Calu3 (cell line): ENCODE measurements around the gene PLXNA3. TPM values are rescaled to one million over a fixed set of nuclear protein-coding genes. Genes with fewer than 3 reads are reported as not detected.

Source experiments
- BruUV-seq: library from RNA; stranded (reverse); fragments of 400-500 nt; replicated peaks from 2 replicates; lab custom pipeline; 2021; lab: Mats Ljungman, UMichigan
- CTCF ChIA-PET: fragments of 300-600 bp; sonication (Branson Sonifier 250); formaldehyde crosslinking; loops from one replicate; lab custom pipeline; 2022; ENCODE audit warnings: antibody characterized with exemption; lab: Charles Lee
- DNase-seq: peaks from one replicate; pipeline ENCODE4 v3.0.0; 2022
- H3K27ac Mint-ChIP-seq: one replicate; pipeline ENCODE4 v1.8.0; 2022; ENCODE audit warnings: mixed read lengths; ENCODE audit not compliant: unreplicated experiment
- H3K27me3 Mint-ChIP-seq: one replicate; pipeline ENCODE4 v1.8.0; 2022; ENCODE audit warnings: mixed read lengths; ENCODE audit not compliant: unreplicated experiment
- H3K36me3 Mint-ChIP-seq: one replicate; pipeline ENCODE4 v1.8.0; 2022; ENCODE audit warnings: mild to moderate bottlenecking, moderate library complexity, mixed read lengths; ENCODE audit not compliant: insufficient read depth, unreplicated experiment
- H3K4me1 Mint-ChIP-seq: one replicate; pipeline ENCODE4 v1.8.0; 2022; ENCODE audit warnings: mild to moderate bottlenecking, low read depth, mixed read lengths; ENCODE audit not compliant: unreplicated experiment
- H3K4me3 Mint-ChIP-seq: one replicate; pipeline ENCODE4 v1.8.0; 2022; ENCODE audit warnings: mild to moderate bottlenecking, low read depth, moderate library complexity, mixed read lengths; ENCODE audit not compliant: unreplicated experiment
- H3K9me3 Mint-ChIP-seq: one replicate; pipeline ENCODE4 v1.8.0; 2022; ENCODE audit warnings: low read depth, mixed read lengths; ENCODE audit not compliant: unreplicated experiment
- intact Hi-C: fragments of 100-400 bp; cut with micrococcal nuclease; formaldehyde crosslinking; loops from one replicate; pipeline ENCODE4 v1.10.0; 2022; ENCODE audit not compliant: unreplicated experiment
- total RNA-seq: library from RNA; stranded (reverse); gene quantifications from 2 replicates; pipeline ENCODE4 v1.2.3, GENCODE V29; 2022
- TF ChIP-seq, protein P1 (sequence below): fragments of 200-600 bp; IDR thresholded peaks from one replicate; pipeline ENCODE4 v1.8.0; 2022; ENCODE audit warnings: antibody characterized with exemption; ENCODE audit not compliant: unreplicated experiment

The PLXNA3 gene
- total RNA-seq, 1 experiment from 2014 or later: 82.6 TPM

DNA sequence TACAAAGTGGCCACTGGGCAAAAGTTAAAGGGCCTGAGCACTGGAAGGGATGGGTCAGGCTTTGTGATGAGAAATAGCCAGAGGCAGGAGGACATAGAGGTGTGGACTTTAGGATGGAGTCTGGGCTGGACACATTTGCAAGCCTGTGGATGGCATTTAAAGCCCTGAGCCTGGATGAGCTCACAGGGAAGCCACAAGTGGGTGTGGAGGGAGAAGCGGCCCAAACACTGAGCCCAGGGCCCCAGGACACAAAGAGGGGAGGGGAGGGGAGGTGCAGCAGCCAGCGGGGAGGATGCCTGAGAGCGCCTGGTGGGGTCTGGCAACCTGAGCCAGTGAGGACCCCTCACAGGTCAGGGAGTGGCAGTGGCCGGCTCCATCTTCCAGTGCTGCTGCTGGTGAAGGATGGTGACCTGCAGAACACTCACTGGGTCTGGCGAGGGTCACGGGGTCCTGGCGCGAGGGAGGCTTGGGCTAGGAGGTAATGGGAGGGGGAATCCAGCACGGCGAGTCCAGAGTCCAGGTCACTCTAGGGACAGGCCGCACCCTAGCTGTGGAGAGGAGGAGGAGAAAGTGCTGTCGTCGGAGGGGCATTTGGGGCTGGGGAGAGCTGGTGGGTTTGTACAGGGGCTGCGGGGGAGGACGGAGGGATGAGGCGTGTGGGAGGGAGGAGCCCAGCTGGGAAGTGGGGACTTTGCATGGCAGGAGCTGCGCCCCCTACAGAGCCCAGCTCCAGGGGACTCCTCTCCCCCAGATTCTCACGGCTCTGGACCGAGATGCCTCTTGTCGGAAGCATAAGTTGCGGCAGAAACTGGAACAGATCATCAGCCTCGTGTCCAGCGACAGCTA is 14.0 kb downstream of the PLXNA3 start:
- no peaks in the 10 kb centered on the region for H3K9me3 Mint-ChIP-seq
- no TSS peak for BruUV-seq
- H3K27me3 Mint-ChIP-seq: no peaks in the 10 kb centered on the region
- TF ChIP-seq, protein P1, sequence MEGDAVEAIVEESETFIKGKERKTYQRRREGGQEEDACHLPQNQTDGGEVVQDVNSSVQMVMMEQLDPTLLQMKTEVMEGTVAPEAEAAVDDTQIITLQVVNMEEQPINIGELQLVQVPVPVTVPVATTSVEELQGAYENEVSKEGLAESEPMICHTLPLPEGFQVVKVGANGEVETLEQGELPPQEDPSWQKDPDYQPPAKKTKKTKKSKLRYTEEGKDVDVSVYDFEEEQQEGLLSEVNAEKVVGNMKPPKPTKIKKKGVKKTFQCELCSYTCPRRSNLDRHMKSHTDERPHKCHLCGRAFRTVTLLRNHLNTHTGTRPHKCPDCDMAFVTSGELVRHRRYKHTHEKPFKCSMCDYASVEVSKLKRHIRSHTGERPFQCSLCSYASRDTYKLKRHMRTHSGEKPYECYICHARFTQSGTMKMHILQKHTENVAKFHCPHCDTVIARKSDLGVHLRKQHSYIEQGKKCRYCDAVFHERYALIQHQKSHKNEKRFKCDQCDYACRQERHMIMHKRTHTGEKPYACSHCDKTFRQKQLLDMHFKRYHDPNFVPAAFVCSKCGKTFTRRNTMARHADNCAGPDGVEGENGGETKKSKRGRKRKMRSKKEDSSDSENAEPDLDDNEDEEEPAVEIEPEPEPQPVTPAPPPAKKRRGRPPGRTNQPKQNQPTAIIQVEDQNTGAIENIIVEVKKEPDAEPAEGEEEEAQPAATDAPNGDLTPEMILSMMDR: no peak
- CTCF ChIA-PET: interaction anchor here (0.6 kb wide), 1 partner anchor 598 kb away, joined by 3 read pairs; no protein-coding TSS in a partner anchor
- H3K4me3 Mint-ChIP-seq: no peak overlapping the region
- DNase-seq: no peak
- no peaks in the 10 kb centered on the region for H3K4me1 Mint-ChIP-seq
- H3K36me3 Mint-ChIP-seq: peaks cover 38% of the 10 kb centered on the region
- intact Hi-C loops: no loop called here
- no peak overlapping the region for H3K27ac Mint-ChIP-seq

DNA sequence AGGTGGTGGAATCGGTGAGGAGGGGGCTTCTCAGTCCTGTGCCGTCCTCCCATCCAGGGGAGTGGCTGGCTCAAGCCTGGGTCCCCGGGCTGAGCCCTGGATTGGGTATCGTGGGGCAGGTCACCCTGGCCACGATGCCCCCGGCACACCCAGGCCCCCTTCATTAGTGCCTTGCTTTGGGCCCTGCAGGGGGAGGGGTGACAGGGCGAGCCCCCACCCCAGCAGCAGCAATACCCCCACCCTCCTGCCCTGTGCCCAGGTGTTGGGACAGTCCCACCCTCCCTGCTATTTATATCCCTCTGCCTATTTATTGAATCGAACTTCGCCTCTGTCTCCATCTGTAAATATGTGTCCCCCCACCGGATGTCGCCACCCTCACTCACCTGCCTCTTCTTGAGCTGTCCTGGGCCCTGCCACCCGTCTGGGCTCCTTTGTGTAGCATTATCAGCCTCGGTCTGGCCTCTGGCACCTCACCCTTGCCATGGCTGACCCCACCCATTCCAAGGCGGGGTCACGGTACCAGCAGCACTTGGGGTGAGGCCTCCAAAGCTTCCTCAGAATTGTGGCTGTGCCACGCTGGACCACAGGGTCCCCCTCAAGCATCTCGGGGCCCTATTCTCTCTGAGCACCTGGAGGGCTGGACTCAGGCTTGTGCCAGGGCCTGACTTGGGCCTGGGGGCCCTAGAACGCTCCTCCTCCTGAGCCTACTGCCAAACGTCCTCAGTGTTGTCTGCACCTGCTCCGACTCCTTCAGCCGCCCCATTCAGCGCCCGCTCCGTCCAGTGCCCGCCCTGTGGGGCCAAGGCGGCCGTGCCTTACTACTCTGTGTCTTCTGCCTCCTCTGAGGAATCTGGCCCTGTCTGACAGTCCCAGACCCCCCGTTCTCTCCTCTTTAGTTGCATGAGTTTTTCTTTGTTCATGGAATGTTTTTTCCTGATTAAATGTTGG is 14.9 kb downstream of the PLXNA3 start:
- no peak overlapping the region for H3K4me3 Mint-ChIP-seq
- BruUV-seq: no TSS peak
- no peaks in the 10 kb centered on the region for H3K27me3 Mint-ChIP-seq
- no peaks in the 10 kb centered on the region for H3K9me3 Mint-ChIP-seq
- H3K36me3 Mint-ChIP-seq: peaks cover 45% of the 10 kb centered on the region
- intact Hi-C loops: no loop called here
- H3K4me1 Mint-ChIP-seq: no peaks in the 10 kb centered on the region
- TF ChIP-seq, protein P1: no peak
- DNase-seq: no peak
- CTCF ChIA-PET: no interaction called here
- H3K27ac Mint-ChIP-seq: no peak overlapping the region

DNA sequence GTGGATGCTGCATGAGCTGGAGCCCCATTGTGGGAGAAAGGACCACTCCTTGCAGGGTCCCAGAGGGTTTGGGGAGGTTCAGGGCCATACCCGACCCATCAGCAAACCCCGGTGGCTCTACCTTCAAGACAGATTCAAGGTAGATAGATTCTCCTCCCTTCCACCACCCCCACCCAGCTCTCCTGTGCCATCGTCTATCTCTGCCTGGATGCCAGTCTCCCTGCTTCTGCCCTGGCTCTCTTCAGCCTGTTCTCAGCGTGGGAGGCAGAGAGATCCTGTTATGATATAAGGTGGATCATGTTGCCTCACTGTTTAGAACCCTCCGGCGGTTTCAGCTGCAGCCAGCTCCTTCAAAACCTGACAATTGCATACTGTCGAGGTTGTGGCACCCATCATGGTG is 15.6 kb downstream of the PLXNA3 start:
- peaks cover 49% of the 10 kb centered on the region for H3K36me3 Mint-ChIP-seq

DNA sequence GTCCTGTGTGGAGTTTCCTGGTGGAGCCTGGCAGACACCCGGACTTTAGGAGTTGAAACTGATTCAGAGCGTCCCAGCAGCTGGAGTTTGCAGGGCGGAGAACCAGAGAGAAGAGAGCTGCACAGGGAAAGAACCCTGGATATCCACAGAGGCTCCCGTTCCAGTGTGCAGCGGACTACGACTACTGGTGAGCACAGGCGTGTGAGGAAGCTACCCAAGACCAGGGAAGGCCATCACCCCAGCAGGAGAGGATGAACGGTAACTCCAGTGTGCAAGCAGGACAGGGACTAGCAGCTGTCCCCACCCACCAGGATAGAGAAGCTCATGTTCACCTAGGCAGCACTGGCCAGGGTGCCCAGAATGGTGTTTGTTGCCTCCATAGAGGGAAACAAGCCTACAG is 18.7 kb downstream of the PLXNA3 start:
- BruUV-seq: no TSS peak
- TF ChIP-seq, protein P1: no peak
- no peaks in the 10 kb centered on the region for H3K27me3 Mint-ChIP-seq
- H3K36me3 Mint-ChIP-seq: peaks cover 41% of the 10 kb centered on the region
- H3K27ac Mint-ChIP-seq: no peak overlapping the region
- intact Hi-C loops: no loop called here
- no peaks in the 10 kb centered on the region for H3K9me3 Mint-ChIP-seq
- no peaks in the 10 kb centered on the region for H3K4me1 Mint-ChIP-seq
- H3K4me3 Mint-ChIP-seq: no peak overlapping the region
- CTCF ChIA-PET: no interaction called here
- DNase-seq: no peak

More for the DNA sequence above, 15.6 kb downstream of the PLXNA3 start:
- BruUV-seq: no TSS peak
- H3K27me3 Mint-ChIP-seq: no peaks in the 10 kb centered on the region
- intact Hi-C loops: no loop called here
- no peak overlapping the region for H3K27ac Mint-ChIP-seq
- no peaks in the 10 kb centered on the region for H3K4me1 Mint-ChIP-seq
- CTCF ChIA-PET: no interaction called here
- H3K9me3 Mint-ChIP-seq: no peaks in the 10 kb centered on the region
- TF ChIP-seq, protein P1: no peak
- H3K4me3 Mint-ChIP-seq: no peak overlapping the region
- no peak for DNase-seq
